Right lobe of liver (tissue), 4 donors: Measurements from ENCODE around the gene NOA1.

Source experiments
- CTCF ChIP-seq, 4 donors: fragments of 200-600 bp in 3 of 4; fragments of 450-650 bp in 1 of 4; IDR thresholded peaks; one replicate each; pipeline versions ENCODE4 v1.5.1 to v1.8.0; 2016 to 2022; ENCODE audit warnings: antibody characterized with exemption in 4 of 4, mild to moderate bottlenecking in 2 of 4
- POLR2A ChIP-seq: fragments of 450-650 bp; IDR thresholded peaks from one replicate; pipeline ENCODE4 v1.6.1; 2017; ENCODE audit warnings: antibody characterized with exemption, mild to moderate bottlenecking
- donor health status: DM: no; HTN: no; CAD: no.
- donor health status: DM: no; HTN: no; CAD: no.
- donor health status: DM: no; HTN: yes; CAD: no.

GRCh38 chr4:56972389-56972788 is 5.0 kb downstream of the NOA1 start:
- no peak for TF ChIP-seq CTCF (IDR thresholded peaks at IDR 0.05)
- TF ChIP-seq POLR2A, result no peak
